K562 (cell line): ENCODE measurements around the gene UBN1. TPM values are rescaled to one million over a fixed set of nuclear protein-coding genes. Genes with fewer than 3 reads are reported as not detected.

Source experiments
- CBX5 ChIP-seq: IDR thresholded peaks from 2 replicates; pipeline ENCODE4 v1.6.1; 2014; ENCODE audit warnings: low read depth, borderline replicate concordance
- E2F5 ChIP-seq: sonication (generic); formaldehyde crosslinking; IDR thresholded peaks from 2 replicates; pipeline ENCODE4 v1.8.0; 2022; ENCODE audit warnings: mild to moderate bottlenecking, missing genetic modification reagents
- GATA2 ChIP-seq: sonication (generic); formaldehyde crosslinking; IDR thresholded peaks from 2 replicates; pipeline ENCODE4 v1.4.0; 2020; ENCODE audit warnings: mild to moderate bottlenecking, missing genetic modification reagents
- IRF1 ChIP-seq: sonication (generic); formaldehyde crosslinking; IDR thresholded peaks from 2 replicates; pipeline ENCODE4 v1.8.0; 2022; ENCODE audit warnings: missing genetic modification reagents, mild to moderate bottlenecking, borderline replicate concordance
- NCOA1 ChIP-seq: fragments of 450-650 bp; IDR thresholded peaks from 2 replicates; pipeline ENCODE4 v1.6.1; 2016; ENCODE audit warnings: low read depth
- NKRF ChIP-seq: fragments of 450-650 bp; IDR thresholded peaks from 2 replicates; pipeline ENCODE4 v1.6.1; 2016; ENCODE audit warnings: borderline replicate concordance
- PHF21A ChIP-seq: fragments of 450-650 bp; IDR thresholded peaks from 2 replicates; pipeline ENCODE4 v1.6.1; 2017; ENCODE audit warnings: low read depth, borderline replicate concordance
- RBM39 ChIP-seq: fragments of 200-400 bp; formaldehyde crosslinking; optimal IDR thresholded peaks from 2 replicates; pipeline ENCODE3; 2018; ENCODE audit warnings: low read depth, low read length
- TCF15 ChIP-seq: fragments of 250-450 bp; sonication (Bioruptor Pico); IDR thresholded peaks from 2 replicates; pipeline ENCODE4 v1.8.0; 2022; ENCODE audit warnings: moderate library complexity, mild to moderate bottlenecking, inconsistent platforms
- ZNF75A ChIP-seq: fragments of 450-650 bp; formaldehyde crosslinking; IDR thresholded peaks from 2 replicates; pipeline ENCODE4 v1.4.0; 2020; ENCODE audit warnings: mild to moderate bottlenecking
- polyA plus RNA-seq, 8 experiments: library from polyadenylated mRNA; depleted of rRNA in 4 of 8; stranded (reverse) in 5 of 8; unstranded in 3 of 8; fragments of >200 nt; fragmentation: Nextera tagmentation in 2 of 8; fragmentation: Illumina TruSeq in 1 of 8; extraction: Ambion mirVana in 2 of 8; extraction: Trizol in 1 of 8; gene quantifications; 2 replicates each; pipeline versions ENCODE4 v1.2.1 to v1.2.3, GENCODE V29; 2011 to 2014; ENCODE audit warnings: inconsistent platforms in 1 of 8, missing spikeins in 1 of 8
- total RNA-seq, 7 experiments: library from RNA; depleted of rRNA in 6 of 7; stranded (reverse); fragments of >200 nt in 6 of 7; fragmentation: Illumina TruSeq in 2 of 7; extraction: Trizol in 2 of 7; gene quantifications; 2 replicates each; pipeline versions ENCODE4 v1.2.1 to v1.2.3, GENCODE V29; 2011 to 2021; ENCODE audit warnings: low replicate concordance in 1 of 7

The UBN1 gene
- total and polyA plus RNA-seq, 9 of the 15 experiments (the other 6 are each of a cell fraction or from before 2014, with no cell fraction given), result 1.5 to 45.7 (median 20.6) TPM

- TF ChIP-seq IRF1 (CRISPR knock-in tag) (no peak), NCOA1 (no peak), PHF21A (peak; percentile 37; the same call in 1 of the 2 replicates), E2F5 (no peak), ZNF75A (CRISPR knock-in tag) (no peak), GATA2 (peak; percentile 49; the same call in 1 of the 2 replicates), NKRF (no peak), RBM39 (no peak), TCF15 (CRISPR knock-in tag) (no peak), CBX5 (no peak)
Measured at GRCh38 chr16:4850211-4850610, 2.9 kb downstream of the UBN1 start (continued).
